ENCODE measurements around the gene DCBLD1. TPM values are rescaled to one million over a fixed set of nuclear protein-coding genes. Genes with fewer than 3 reads are reported as not detected.

Gene DCBLD1
- polyA plus RNA-seq, 3 donors, result 4.2 to 5.5 (median 4.7) TPM

DNA sequence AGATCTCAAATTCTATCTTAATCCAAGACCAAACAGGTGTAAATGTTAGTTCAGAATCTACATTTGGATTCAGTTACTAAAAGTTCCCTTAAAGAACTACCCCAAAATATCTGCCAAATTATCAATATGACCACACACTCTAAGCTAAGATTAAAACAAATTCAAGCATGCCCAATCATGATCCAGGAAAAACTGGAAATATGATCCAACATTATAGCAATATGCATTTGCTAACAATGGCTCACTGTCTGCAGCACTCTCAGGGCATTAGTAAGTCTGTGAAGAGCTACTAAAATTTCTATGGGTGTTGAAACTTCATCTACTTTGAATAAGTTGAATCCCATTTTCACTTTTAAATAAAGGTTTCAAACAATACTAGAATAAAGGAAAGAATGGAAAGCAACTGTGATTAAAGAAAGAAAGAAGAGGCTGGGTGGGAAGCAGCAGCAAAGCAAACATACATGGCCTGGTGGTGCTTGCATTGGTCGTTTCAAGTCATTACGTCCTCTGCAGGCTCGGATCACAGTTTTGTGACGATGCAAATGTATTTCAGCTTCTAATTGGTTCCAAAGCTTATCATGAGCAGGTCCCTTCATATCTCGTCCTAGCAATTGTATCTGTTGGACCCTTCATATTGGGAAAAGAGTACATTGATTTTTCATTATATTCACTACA is 90.7 kb downstream of the DCBLD1 start:
- WGBS, 3 donors, result 92 to 94% (median 93%) methylated on average over 5 of the region's 5 CpGs

DNA sequence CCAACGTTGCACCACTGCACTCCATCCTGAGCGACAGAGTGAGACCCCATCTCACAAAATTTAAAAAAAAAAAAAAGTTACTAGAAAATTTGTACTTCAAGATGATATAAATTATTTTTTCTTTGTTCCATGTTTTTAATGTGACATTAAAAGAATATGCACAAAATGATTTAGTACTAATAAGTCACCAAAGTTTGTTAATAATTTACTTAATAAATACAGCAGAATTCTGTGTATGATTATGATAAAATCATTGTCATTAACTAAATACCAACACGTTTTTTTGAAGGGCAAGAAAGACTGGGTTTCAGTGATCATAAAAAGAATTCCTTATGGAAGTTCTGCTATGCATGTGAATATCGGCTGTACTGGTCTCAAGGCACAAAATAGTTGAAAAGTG is 91.7 kb downstream of the DCBLD1 start:
- no peak overlapping the region for H3K27ac ChIP-seq (ENCODE audit: low read depth, low read length)
- 73 to 89% (median 88%) methylated on average over 4 of the region's 4 CpGs for WGBS, 3 donors

More for the DNA sequence above, 90.7 kb downstream of the DCBLD1 start:
- no peak overlapping the region for H3K27ac ChIP-seq (ENCODE audit: low read depth, low read length)

DNA sequence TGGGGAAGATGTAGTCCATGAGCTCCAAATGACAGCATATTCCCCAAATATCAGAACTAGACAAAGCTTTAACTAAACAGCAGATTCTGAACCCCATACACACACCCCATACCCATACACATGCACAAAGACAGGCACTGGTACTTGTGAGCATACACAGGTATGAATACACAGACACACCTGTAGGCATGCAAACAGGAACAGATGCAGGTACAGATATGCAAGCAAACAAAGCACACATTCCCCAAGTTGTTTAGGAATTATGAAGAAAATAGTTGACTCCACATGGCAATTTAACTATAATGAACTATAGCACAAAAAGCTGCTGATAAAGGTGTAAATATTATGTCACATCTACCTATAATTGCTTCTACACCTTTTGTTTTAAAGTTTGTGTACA is 103.2 kb downstream of the DCBLD1 start:
- no peak overlapping the region for H3K27ac ChIP-seq (ENCODE audit: low read depth, low read length)

DNA sequence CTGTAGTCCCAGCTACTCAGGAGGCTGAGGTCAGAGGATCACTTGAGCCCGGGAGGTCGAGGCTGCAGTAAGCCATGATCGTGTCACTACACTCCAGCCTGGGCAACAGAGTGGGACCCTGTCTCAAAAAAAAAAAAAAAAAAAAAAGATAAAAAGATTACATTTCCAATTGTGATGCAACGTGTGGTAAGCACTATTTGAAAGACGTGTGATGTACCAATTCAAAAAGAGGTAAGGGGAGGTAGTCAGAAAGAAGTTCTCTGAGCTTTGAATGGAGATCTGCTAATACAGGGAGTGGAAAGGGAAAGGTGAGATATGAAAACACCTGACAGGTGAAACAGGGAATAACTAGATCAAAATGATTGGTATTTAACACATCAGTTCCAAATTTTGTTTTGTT is 108.0 kb downstream of the DCBLD1 start:
- no peak overlapping the region for H3K27ac ChIP-seq (ENCODE audit: low read depth, low read length)
- 86 to 96% (median 90%) methylated on average over 5 of the region's 5 CpGs for WGBS, 3 donors

DNA sequence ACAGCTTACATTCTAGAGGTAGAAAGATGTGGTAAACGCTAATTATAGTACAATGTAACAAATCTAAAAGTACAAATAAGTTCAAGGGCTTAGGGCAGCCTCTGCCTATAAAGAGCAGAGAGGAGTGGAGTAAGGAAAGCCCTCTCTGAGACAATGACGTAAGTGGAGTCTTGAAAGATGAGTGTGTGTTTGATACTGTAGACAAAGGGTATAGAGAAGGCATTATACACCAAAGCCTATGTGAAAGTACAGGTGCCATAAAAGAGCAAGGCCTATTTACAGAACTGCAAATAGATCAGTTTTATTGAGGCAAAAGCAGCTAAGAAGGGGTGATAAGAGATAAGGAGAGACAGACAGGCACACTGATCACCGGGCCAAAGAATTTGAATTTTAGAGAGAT is 108.9 kb downstream of the DCBLD1 start:
- 70 to 91% (median 89%) methylated on average over 3 of the region's 3 CpGs for WGBS, 3 donors
- no peak overlapping the region for H3K27ac ChIP-seq (ENCODE audit: low read depth, low read length)

DNA sequence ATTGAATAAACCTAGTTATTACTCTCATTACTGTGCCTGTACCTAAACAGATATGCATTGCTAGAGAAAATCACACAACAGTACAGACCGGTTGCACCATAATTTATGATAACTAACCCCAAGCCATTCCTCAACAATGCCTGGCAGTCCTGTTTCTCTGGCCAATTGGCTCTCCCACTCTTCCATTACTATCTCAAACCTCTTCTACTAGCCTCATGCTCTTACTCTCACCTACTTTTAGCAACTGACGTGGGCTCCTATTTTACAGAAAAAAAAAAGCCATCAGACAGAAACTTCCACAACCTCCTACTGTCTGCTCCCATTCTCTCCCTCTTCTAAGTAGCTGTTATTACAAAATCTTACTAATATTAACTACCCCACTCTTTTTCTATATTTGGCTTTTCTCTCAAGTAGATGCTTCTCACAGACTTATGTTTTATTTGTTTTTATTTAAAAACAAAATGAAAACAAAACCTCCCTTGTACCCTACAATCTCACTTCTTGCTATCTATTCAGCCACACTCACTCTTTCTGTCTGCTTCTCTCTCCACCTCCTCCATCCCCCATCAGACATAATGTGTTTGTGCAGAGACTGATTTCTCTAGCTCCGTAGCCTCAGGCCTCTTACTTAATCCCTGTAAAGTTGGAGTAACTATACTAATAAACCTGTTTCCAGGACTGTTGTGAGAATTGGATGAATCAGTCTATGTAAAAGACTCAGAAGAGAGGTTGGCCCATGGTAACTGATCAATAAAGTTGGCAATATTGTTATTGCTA is 110.7 kb downstream of the DCBLD1 start:
- 86 to 95% (median 92%) methylated on average over 3 of the region's 3 CpGs for WGBS, 3 donors
- H3K27ac ChIP-seq (ENCODE audit: low read depth, low read length), result no peak overlapping the region

DNA sequence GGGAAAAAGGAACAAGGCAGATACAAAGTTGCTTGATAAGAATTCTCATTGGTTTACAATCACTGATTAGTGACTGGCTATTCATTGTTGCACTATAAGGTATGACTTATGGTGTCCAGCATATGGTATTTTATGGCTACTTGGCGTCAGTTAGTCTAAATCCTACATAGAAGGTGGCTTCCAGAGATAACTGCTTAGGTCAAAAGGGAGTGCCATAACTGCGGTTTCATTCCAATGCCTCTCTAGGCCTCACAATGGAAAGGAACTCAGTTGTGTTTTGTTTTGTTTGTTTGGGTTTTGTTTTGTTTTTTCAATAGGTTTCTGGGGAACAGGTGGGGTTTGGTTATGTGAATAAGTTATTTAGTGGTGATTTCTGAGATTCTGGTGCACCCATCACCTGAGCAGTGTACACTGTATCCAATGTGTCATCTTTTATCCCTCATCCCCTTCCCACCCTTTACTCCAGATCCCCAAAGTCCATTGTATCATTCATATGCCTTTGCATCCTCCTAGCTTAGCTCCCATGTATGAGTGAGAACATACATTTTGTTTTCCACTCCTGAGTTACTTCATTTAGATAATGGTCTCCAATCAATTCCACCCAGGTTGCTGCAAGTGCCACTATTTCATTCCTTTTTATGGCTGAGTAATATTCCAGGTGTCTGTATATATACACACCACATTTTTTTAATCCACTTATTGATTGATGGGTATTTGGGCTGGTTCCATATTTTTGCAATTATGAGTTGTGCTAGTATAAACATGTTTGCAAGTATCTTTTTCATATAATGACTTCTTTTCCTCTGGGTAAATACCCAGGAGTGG is 112.8 kb downstream of the DCBLD1 start:
- 91 to 98% (median 98%) methylated on average over 2 of the region's 2 CpGs for WGBS, 3 donors
- no peak overlapping the region for H3K27ac ChIP-seq (ENCODE audit: low read depth, low read length)

DNA sequence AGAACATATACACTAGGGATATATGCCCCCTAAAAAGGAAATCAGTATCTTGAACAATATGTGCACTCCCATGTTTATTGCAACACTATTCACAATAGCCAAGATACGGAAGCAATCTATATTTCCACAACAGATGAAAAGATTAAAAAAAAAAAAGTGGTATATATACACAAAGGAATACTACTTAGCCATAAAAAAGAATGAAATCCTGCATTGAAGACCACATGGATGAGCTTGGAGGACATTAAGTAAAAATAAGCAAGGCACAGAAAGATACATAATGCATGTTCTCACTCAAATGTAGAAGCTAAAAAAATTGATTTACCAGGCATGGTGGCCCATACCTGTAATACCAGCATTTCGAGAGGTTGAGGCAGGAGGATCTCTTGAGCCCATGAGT is 115.3 kb downstream of the DCBLD1 start:
- WGBS, 3 donors, result 96 to 99% (median 97%) methylated on average over 2 of the region's 2 CpGs
- no peak overlapping the region for H3K27ac ChIP-seq (ENCODE audit: low read depth, low read length)

Other genes starting within 250 kb of the DCBLD1 start
- gene VGLL2, start 217.1 kb upstream of the DCBLD1 start, polyA plus RNA-seq, result under 1 TPM in 1 of 3 donors, not detected in 2; 0.21 TPM
- gene ROS1, start 56.7 kb upstream of the DCBLD1 start, polyA plus RNA-seq, result under 1 TPM in 2 of 3 donors, not detected in 1; 0.01 TPM
- 10 to 100 TPM in 1 of 3 donors, 1 to 10 TPM in 2; 6.3 to 16.6 (median 8.8) TPM for gene GOPC, start 119.8 kb downstream of the DCBLD1 start, polyA plus RNA-seq
- 10 to 100 TPM; 11.8 to 21.9 (median 17.0) TPM for gene NUS1, start 192.8 kb downstream of the DCBLD1 start, polyA plus RNA-seq